ENCODE results near the gene CBX7. TPM values are rescaled to one million over a fixed set of nuclear protein-coding genes. Genes with fewer than 3 reads are reported as not detected.

Gene CBX7
- total and polyA plus RNA-seq, 2 of the 8 experiments (the other 6 are each of a cell fraction or from before 2014, with no cell fraction given) = 6.9 to 8.7 TPM

DNA sequence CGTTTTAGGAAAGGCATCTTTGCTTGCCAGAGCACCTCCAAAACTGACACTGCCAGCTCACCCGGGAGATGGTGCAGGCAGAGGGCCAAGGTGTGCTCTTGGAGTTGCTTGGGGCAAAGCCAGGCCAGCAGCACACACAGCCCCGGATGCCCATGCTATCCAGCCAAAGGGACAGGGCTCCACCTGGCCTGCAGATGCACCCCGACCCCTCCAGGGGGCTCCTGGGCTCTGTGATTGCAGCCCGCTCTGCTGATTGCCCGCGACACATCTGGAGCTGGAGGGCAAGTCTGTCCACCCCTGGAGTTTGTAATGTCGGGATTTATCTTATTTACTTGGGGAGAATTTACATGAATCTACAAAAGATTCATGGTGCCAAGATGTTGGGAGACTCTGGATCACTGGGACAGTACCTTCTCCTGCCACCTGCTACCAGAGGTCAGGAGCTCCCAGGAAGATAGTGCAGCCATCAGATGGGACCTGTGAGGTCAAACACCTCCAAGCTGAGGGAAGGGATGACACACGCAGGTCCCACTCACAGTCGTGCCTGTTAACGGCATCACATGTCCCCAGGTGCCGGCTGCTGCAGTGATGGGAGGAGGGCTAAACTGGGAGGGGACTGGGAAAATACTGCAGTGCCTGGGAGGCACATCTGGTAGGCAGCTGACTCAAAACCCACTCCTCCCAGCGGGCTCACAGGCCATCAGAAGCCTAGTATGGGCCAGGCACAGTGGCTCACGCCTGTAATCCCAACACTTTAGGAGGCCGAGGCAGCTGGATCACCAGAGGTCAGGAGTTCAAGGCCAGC, 17.2 kb downstream of the CBX7 start (continued):
- TF ChIP-seq SIX5 (IDR thresholded peaks at IDR 0.05; ENCODE audit: low read depth, low read length) (no peak), RXRA (IDR thresholded peaks at IDR 0.05; ENCODE audit: insufficient read depth, low read depth, low read length) (no peak), CTCF (IDR thresholded peaks at IDR 0.05; ENCODE audit: control extremely low read depth in 1 of 3, insufficient read depth in 1 of 3, low read depth in 1 of 3, low read length in 3 of 3) (peak; percentile 85 to 92 (median 92)), TCF12 (IDR thresholded peaks at IDR 0.05; ENCODE audit: low read depth, low read length) (0 out of 2 replicates have a peak, but pooled peaks have one; percentile 56), SUZ12 (IDR thresholded peaks at IDR 0.05; ENCODE audit: low read length) (no peak), SP1 (IDR thresholded peaks at IDR 0.05; ENCODE audit: low read depth, low read length) (no peak), GABPA (IDR thresholded peaks at IDR 0.05; ENCODE audit: borderline replicate concordance, insufficient read depth, low read length) (peak; percentile 68; the same call in 1 of the 2 replicates), SP4 (IDR thresholded peaks at IDR 0.05; ENCODE audit: low read length) (no peak), BRCA1 (IDR thresholded peaks at IDR 0.05; ENCODE audit: low read depth, low read length) (no peak), SAP30 (IDR thresholded peaks at IDR 0.05; ENCODE audit: insufficient read depth, insufficient replicate concordance, low read length) (no peak)
